Chondrocyte (in vitro differentiated cells): ENCODE results near the gene SLC16A3. TPM values are rescaled to one million over a fixed set of nuclear protein-coding genes. Genes with fewer than 3 reads are reported as not detected.
"Not testable (repeated sequence)": the region's sequence is repeated elsewhere in the genome, so short reads cannot be mapped to it uniquely, and the experiment has no call there.

Experiments
- DNase-seq: peaks from one replicate; pipeline ENCODE4 v3.0.0; 2021; ENCODE audit warnings: mixed read lengths, low spot score
- H3K27ac Mint-ChIP-seq: one replicate; pipeline ENCODE4 v1.8.0; 2021; ENCODE audit warnings: mild to moderate bottlenecking, moderate library complexity, mixed read lengths; ENCODE audit not compliant: unreplicated experiment
- H3K27me3 Mint-ChIP-seq: 2 replicates; pipeline ENCODE4 v1.8.0; 2021; ENCODE audit warnings: low read depth, mixed read lengths
- H3K36me3 Mint-ChIP-seq: 2 replicates; pipeline ENCODE4 v1.8.0; 2021; ENCODE audit warnings: low read depth, mixed read lengths
- H3K4me1 Mint-ChIP-seq: 2 replicates; pipeline ENCODE4 v1.8.0; 2021; ENCODE audit warnings: low read depth, mild to moderate bottlenecking, mixed read lengths
- H3K4me3 Mint-ChIP-seq: one replicate; pipeline ENCODE4 v1.8.0; 2021; ENCODE audit warnings: mild to moderate bottlenecking, moderate library complexity, mixed read lengths; ENCODE audit not compliant: unreplicated experiment
- H3K9me3 Mint-ChIP-seq: 2 replicates; pipeline ENCODE4 v1.8.0; 2021; ENCODE audit warnings: low read depth, mixed read lengths
- CTCF ChIP-seq: fragments of 200-600 bp; sonication (generic); IDR thresholded peaks from 2 replicates; pipeline ENCODE4 v1.5.0; 2021; ENCODE audit warnings: antibody characterized with exemption, mild to moderate bottlenecking, moderate library complexity
- total RNA-seq: library from RNA; stranded (reverse); gene quantifications from 3 replicates; pipeline ENCODE4 v1.2.1, GENCODE V29; 2021

The SLC16A3 gene
- total RNA-seq, 1 donor from 2014 or later: 189 TPM

- Mint-ChIP-seq H3K9me3 (no peaks in the 10 kb centered on the region), H3K4me3 (no peak overlapping the region), H3K4me1 (no peaks in the 10 kb centered on the region), H3K36me3 (peaks cover 10% of the 10 kb centered on the region), H3K27ac (no peak overlapping the region), H3K27me3 (no peaks in the 10 kb centered on the region)
- no peak for DNase-seq
- no peak for TF ChIP-seq CTCF
Observed at GRCh38 chr17:82186221-82186620, 42.6 kb upstream of the SLC16A3 start.

GRCh38 chr17:82187500-82187899 is 41.3 kb upstream of the SLC16A3 start:
- Mint-ChIP-seq H3K27ac (no peak overlapping the region), H3K4me1 (no peaks in the 10 kb centered on the region), H3K4me3 (no peak overlapping the region), H3K36me3 (peaks cover 7% of the 10 kb centered on the region), H3K9me3 (no peaks in the 10 kb centered on the region), H3K27me3 (no peaks in the 10 kb centered on the region)
- TF ChIP-seq CTCF: no peak
- DNase-seq: no peak

- no peak for DNase-seq
- Mint-ChIP-seq H3K9me3 (no peaks in the 10 kb centered on the region), H3K4me3 (no peak overlapping the region), H3K27me3 (no peaks in the 10 kb centered on the region), H3K27ac (no peak overlapping the region), H3K36me3 (peaks cover 11% of the 10 kb centered on the region), H3K4me1 (no peaks in the 10 kb centered on the region)
- no peak for TF ChIP-seq CTCF
Observed at GRCh38 chr17:82188001-82188961, 40.6 kb upstream of the SLC16A3 start.

- not testable (repeated sequence) for H3K27me3 Mint-ChIP-seq, H3K4me1 Mint-ChIP-seq, DNase-seq, H3K4me3 Mint-ChIP-seq, H3K9me3 Mint-ChIP-seq, H3K27ac Mint-ChIP-seq
- peaks cover 26% of the 10 kb centered on the region for H3K36me3 Mint-ChIP-seq
Observed at GRCh38 chr17:82193050-82193449, 35.8 kb upstream of the SLC16A3 start.

GRCh38 chr17:82193520-82194220 is 35.2 kb upstream of the SLC16A3 start:
- Mint-ChIP-seq H3K27me3 (no peaks in the 10 kb centered on the region), H3K9me3 (no peaks in the 10 kb centered on the region), H3K4me3 (no peak overlapping the region), H3K27ac (no peak overlapping the region), H3K4me1 (no peaks in the 10 kb centered on the region), H3K36me3 (peaks cover 26% of the 10 kb centered on the region)
- DNase-seq: no peak
- TF ChIP-seq CTCF: no peak
